HCT116 (cell line): ENCODE results near the gene AKAP12. TPM values are rescaled to one million over a fixed set of nuclear protein-coding genes. Genes with fewer than 3 reads are reported as not detected.

ENCODE experiments used
- ATAC-seq: fragments of 200-7000 bp; cut with Tn5 transposase; 2 replicates; pipeline ENCODE4 v1.9.1; 2020; ENCODE audit warnings: mild to moderate bottlenecking, moderate library complexity
- BruUV-seq: library from RNA; stranded (reverse); fragments of 400-500 nt; replicated peaks from 2 replicates; lab custom pipeline; 2021; lab: Mats Ljungman, UMichigan
- CTCF ChIA-PET: fragments of 300-600 bp; sonication (Branson Sonifier 250); formaldehyde crosslinking; loops from one replicate; lab custom pipeline; 2021; ENCODE audit warnings: antibody characterized with exemption; lab: Charles Lee
- POLR2A ChIA-PET: fragments of 300-600, 350-600 bp; sonication (Branson Sonifier 250); formaldehyde crosslinking; loops from one replicate; lab custom pipeline; 2021; ENCODE audit warnings: antibody characterized with exemption; lab: Charles Lee
- RAD21 ChIA-PET, 2 experiments: fragments of 300-600 bp; sonication (Branson Sonifier 250); formaldehyde crosslinking; loops; one replicate each; lab custom pipeline; 2023; ENCODE audit warnings: low total read pairs in 2 of 2; ENCODE audit not compliant: uncharacterized antibody in 2 of 2, unreplicated experiment in 2 of 2, low non-redundant PET in 1 of 2; lab: Charles Lee
- DNase-seq: peaks from one replicate; pipeline ENCODE4 v3.0.0-alpha.2; 2010; ENCODE audit warnings: low read depth, low spot score
- H2AFZ ChIP-seq: fragments of 200-600 bp; shearing (Covaris generic), sonication (generic); 2 replicates; pipeline ENCODE4 v1.6.1; 2017; ENCODE audit warnings: low read depth, mixed run types, mixed read lengths, antibody characterized with exemption, low read length; ENCODE audit not compliant: poor library complexity, severe bottlenecking
- H3K27ac ChIP-seq: 2 replicates; pipeline ENCODE4 v1.5.1; 2012; ENCODE audit warnings: low read depth, low read length
- H3K27me3 ChIP-seq: fragments of 200-600 bp; sonication (generic); 2 replicates; pipeline ENCODE4 v1.6.1; 2016; ENCODE audit warnings: mixed run types, low read length, mixed read lengths; ENCODE audit not compliant: insufficient read depth
- H3K36me3 ChIP-seq, 2 experiments: fragments of 200-500 bp in 1 of 2; fragments of 200-600 bp in 1 of 2; sonication (Bioruptor generic) in 1 of 2; sonication (generic) in 1 of 2; 2 replicates each; pipeline versions ENCODE4 v1.5.1 to v1.6.1; 2014 to 2016; ENCODE audit warnings: low read length in 2 of 2, inconsistent platforms in 1 of 2, mixed read lengths in 1 of 2, mixed run types in 1 of 2; ENCODE audit not compliant: insufficient read depth in 2 of 2, control insufficient read depth in 1 of 2
- H3K4me1 ChIP-seq, 2 experiments: fragments of 200-600 bp in 1 of 2; sonication (generic) in 1 of 2; 2 replicates each; pipeline versions ENCODE4 v1.5.1 to v1.6.1; 2012 to 2017; ENCODE audit warnings: low read length in 2 of 2, inconsistent platforms in 1 of 2, mild to moderate bottlenecking in 1 of 2, mixed read lengths in 1 of 2, mixed run types in 1 of 2, moderate library complexity in 1 of 2; ENCODE audit not compliant: insufficient read depth in 2 of 2, control insufficient read depth in 1 of 2
- H3K4me2 ChIP-seq: fragments of 200-600 bp; sonication (generic); 2 replicates; pipeline ENCODE4 v1.6.1; 2017; ENCODE audit warnings: mixed run types, low read length, mixed read lengths
- H3K4me3 ChIP-seq, 2 experiments: fragments of 200-600 bp in 1 of 2; sonication (generic) in 1 of 2; replicated peaks in 1 of 2; 2 replicates each; pipeline ENCODE4 v1.5.1; 2011 to 2016; ENCODE audit warnings: low read length in 2 of 2, control low read depth in 1 of 2, low read depth in 1 of 2, mild to moderate bottlenecking in 1 of 2, mixed read lengths in 1 of 2, mixed run types in 1 of 2
- H3K79me2 ChIP-seq: fragments of 200-600 bp; sonication (generic); 2 replicates; pipeline ENCODE4 v1.6.1; 2017; ENCODE audit warnings: mild to moderate bottlenecking, mixed run types, low read length, moderate library complexity, mixed read lengths; ENCODE audit not compliant: insufficient read depth
- H3K9ac ChIP-seq: fragments of 200-600 bp; sonication (generic); 2 replicates; pipeline ENCODE4 v1.6.1; 2016; ENCODE audit warnings: low read length, mixed read lengths
- H3K9me2 ChIP-seq: fragments of 200-600 bp; sonication (generic), shearing (Covaris generic); 2 replicates; pipeline ENCODE4 v1.6.1; 2017; ENCODE audit warnings: mixed run types, mild to moderate bottlenecking, moderate library complexity; ENCODE audit not compliant: insufficient read depth
- H3K9me3 ChIP-seq, 2 experiments: fragments of 200-500 bp in 1 of 2; fragments of 200-600 bp in 1 of 2; sonication (Bioruptor generic) in 1 of 2; sonication (generic) in 1 of 2; 2 replicates each; pipeline ENCODE4 v1.6.1; 2014 to 2017; ENCODE audit warnings: low read length in 2 of 2, mixed read lengths in 2 of 2, inconsistent platforms in 1 of 2, low read depth in 1 of 2, mild to moderate bottlenecking in 1 of 2, mixed run types in 1 of 2, moderate library complexity in 1 of 2; ENCODE audit not compliant: control insufficient read depth in 1 of 2, insufficient read depth in 1 of 2
- H4K20me1 ChIP-seq: fragments of 200-600 bp; sonication (generic), shearing (Covaris generic); 2 replicates; pipeline ENCODE4 v1.6.1; 2017; ENCODE audit warnings: mixed run types, mild to moderate bottlenecking, moderate library complexity; ENCODE audit not compliant: insufficient read depth
- EGR1 ChIP-seq: IDR thresholded peaks from 2 replicates; pipeline ENCODE4 v1.6.1; 2012; ENCODE audit warnings: low read depth
- ELF1 ChIP-seq: IDR thresholded peaks from 2 replicates; pipeline ENCODE4 v1.6.1; 2012; ENCODE audit warnings: low read depth, borderline replicate concordance
- EZH2 ChIP-seq: fragments of 200-600 bp; sonication (generic); IDR thresholded peaks from 2 replicates; pipeline ENCODE4 v1.6.1; 2017; ENCODE audit warnings: antibody characterized with exemption, mixed run types
- JUND ChIP-seq: IDR thresholded peaks from 2 replicates; pipeline ENCODE4 v1.6.1; 2012
- POLR2A ChIP-seq: IDR thresholded peaks from 2 replicates; pipeline ENCODE4 v1.7.0; 2011; ENCODE audit warnings: borderline replicate concordance; ENCODE audit not compliant: insufficient read depth, insufficient read length; ENCODE audit errors: extremely low read depth
- REST ChIP-seq: IDR thresholded peaks from 2 replicates; pipeline ENCODE4 v1.6.1; 2012; ENCODE audit warnings: low read depth
- SIN3A ChIP-seq: IDR thresholded peaks from 2 replicates; pipeline ENCODE4 v1.6.1; 2012; ENCODE audit warnings: low read depth
- ZFX ChIP-seq: fragments of 450-650 bp; IDR thresholded peaks from 2 replicates; pipeline ENCODE4 v1.6.1; 2017
- intact Hi-C: fragments of 100-400 bp; cut with micrococcal nuclease; formaldehyde crosslinking; loops from 2 replicates; pipeline ENCODE4 v1.10.0; 2022
- total RNA-seq: library from RNA; stranded (reverse); gene quantifications from one replicate; pipeline ENCODE4 v1.2.1, GENCODE V29; 2021; ENCODE audit not compliant: unreplicated experiment
- TF ChIP-seq, protein P1 (sequence below): IDR thresholded peaks from 2 replicates; pipeline ENCODE4 v1.6.1; 2011; ENCODE audit warnings: mild to moderate bottlenecking, low read length, moderate library complexity; ENCODE audit not compliant: insufficient replicate concordance; ENCODE audit errors: extremely low read depth
- TF ChIP-seq, protein P2 (sequence below), 3 experiments: fragments of 200-600 bp in 1 of 3; sonication (generic) in 1 of 3; IDR thresholded peaks in 2 of 3; conservative IDR thresholded peaks in 1 of 3; 2 replicates each; pipeline ENCODE4 v1.5.1; 2012 to 2017; ENCODE audit warnings: low read depth in 2 of 3, low read length in 2 of 3, antibody characterized with exemption in 1 of 3, borderline replicate concordance in 1 of 3, control low read depth in 1 of 3, mild to moderate bottlenecking in 1 of 3, mixed read lengths in 1 of 3, mixed run types in 1 of 3, moderate library complexity in 1 of 3; ENCODE audit not compliant: insufficient read depth in 1 of 3

The AKAP12 gene
- total RNA-seq, 1 experiment from 2014 or later, result 1,220 TPM

DNA sequence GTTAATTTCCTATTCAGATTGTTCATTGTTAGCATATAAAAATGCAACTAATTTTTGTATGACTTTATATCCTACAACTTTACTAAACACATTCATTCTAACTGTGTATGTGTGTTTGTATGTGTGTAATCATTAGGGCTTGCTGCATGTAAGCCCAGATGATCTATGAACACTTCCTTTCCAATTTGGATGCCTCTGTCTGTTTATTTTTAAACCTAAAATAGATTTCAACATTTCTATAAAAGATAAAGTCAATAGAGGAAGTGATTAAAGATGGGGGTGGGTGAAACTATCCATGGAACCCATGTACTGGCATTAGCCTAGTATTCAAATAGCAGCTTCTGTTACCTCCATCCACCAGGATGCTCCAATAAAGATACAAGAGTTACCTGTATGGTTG lies 15.7 kb upstream of the AKAP12 start (continued):
- TF ChIP-seq REST, result no peak
- no peak for TF ChIP-seq JUND
- TF ChIP-seq, protein P1, sequence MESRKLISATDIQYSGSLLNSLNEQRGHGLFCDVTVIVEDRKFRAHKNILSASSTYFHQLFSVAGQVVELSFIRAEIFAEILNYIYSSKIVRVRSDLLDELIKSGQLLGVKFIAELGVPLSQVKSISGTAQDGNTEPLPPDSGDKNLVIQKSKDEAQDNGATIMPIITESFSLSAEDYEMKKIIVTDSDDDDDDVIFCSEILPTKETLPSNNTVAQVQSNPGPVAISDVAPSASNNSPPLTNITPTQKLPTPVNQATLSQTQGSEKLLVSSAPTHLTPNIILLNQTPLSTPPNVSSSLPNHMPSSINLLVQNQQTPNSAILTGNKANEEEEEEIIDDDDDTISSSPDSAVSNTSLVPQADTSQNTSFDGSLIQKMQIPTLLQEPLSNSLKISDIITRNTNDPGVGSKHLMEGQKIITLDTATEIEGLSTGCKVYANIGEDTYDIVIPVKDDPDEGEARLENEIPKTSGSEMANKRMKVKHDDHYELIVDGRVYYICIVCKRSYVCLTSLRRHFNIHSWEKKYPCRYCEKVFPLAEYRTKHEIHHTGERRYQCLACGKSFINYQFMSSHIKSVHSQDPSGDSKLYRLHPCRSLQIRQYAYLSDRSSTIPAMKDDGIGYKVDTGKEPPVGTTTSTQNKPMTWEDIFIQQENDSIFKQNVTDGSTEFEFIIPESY, result no peak
- TF ChIP-seq, all 23 proteins: peak for 0

DNA sequence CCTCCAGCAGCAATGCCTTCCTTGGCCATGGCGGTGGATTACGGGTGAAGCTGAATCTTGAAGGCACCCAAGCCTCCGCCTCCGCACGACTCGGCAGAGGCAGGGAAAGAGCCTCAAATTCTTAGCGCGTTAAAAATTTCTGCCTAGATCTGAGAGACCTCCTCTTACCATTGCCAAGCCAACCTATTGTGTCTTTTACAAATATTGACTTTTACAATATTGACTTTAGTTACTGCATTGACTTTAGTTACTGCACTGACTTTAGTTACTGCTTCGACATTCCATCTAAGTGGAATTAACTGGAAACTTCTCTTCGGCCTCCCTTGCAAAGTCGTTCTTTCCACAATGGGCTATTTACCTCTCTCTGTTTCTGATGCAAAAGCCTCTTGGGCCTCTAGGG lies 13.8 kb upstream of the AKAP12 start:
- intact Hi-C loops, result no loop called here
- POLR2A ChIA-PET, result no interaction called here
- H3K4me3 ChIP-seq, result no peak overlapping the region
- H3K27ac ChIP-seq, result no peak overlapping the region
- H4K20me1 ChIP-seq, result no peaks in the 10 kb centered on the region
- DNase-seq (no peak), ATAC-seq (no peak)
- no peak overlapping the region for H3K4me2 ChIP-seq
- H3K9me2 ChIP-seq, result no peaks in the 10 kb centered on the region
- CTCF ChIA-PET, result no interaction called here
- no peaks in the 10 kb centered on the region; a peak in 1 of 4 replicates for H3K4me1 ChIP-seq
- RAD21 ChIA-PET, result no interaction called here
- H3K9me3 ChIP-seq, result no peaks in the 10 kb centered on the region
- no peak overlapping the region for H3K9ac ChIP-seq
- no peak overlapping the region for H2AFZ ChIP-seq
- BruUV-seq, result no TSS peak
- H3K36me3 ChIP-seq, result no peaks in the 10 kb centered on the region
- TF ChIP-seq SIN3A (no peak), REST (no peak), EGR1 (no peak), EZH2 (no peak), ELF1 (no peak), POLR2A (no peak), ZFX (no peak)
- TF ChIP-seq, protein P1, result no peak
- TF ChIP-seq, protein P2, sequence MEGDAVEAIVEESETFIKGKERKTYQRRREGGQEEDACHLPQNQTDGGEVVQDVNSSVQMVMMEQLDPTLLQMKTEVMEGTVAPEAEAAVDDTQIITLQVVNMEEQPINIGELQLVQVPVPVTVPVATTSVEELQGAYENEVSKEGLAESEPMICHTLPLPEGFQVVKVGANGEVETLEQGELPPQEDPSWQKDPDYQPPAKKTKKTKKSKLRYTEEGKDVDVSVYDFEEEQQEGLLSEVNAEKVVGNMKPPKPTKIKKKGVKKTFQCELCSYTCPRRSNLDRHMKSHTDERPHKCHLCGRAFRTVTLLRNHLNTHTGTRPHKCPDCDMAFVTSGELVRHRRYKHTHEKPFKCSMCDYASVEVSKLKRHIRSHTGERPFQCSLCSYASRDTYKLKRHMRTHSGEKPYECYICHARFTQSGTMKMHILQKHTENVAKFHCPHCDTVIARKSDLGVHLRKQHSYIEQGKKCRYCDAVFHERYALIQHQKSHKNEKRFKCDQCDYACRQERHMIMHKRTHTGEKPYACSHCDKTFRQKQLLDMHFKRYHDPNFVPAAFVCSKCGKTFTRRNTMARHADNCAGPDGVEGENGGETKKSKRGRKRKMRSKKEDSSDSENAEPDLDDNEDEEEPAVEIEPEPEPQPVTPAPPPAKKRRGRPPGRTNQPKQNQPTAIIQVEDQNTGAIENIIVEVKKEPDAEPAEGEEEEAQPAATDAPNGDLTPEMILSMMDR (IDR thresholded peaks at IDR 0.05 in 2 of 3, conservative IDR thresholded peaks at IDR 0.05 in 1 of 3; ENCODE audit: borderline replicate concordance in 1 of 3, insufficient read depth in 1 of 3, low read depth in 2 of 3, low read length in 2 of 3), result no peak
- H3K27me3 ChIP-seq, result no peaks in the 10 kb centered on the region
- no peaks in the 10 kb centered on the region for H3K79me2 ChIP-seq
